ENCODE results near the gene ELP5. TPM values are rescaled to one million over a fixed set of nuclear protein-coding genes. Genes with fewer than 3 reads are reported as not detected.

Gene ELP5
- total and polyA plus RNA-seq, 2 donors from 2014 or later = 41.9 to 110 TPM

GRCh38 chr17:7221278-7222092 is 30.5 kb upstream of the ELP5 start:
- intact Hi-C loops (cut with DNase I) = no loop called here
- H3K4me3 ChIP-seq (ENCODE audit: low read length in 3 of 3) = peak overlapping the region in 2 of 3 donors; percentile 74 to 91
- FAIRE-seq = no peak
- no peak for TF ChIP-seq CTCF (IDR thresholded peaks at IDR 0.05; ENCODE audit: borderline replicate concordance, extremely low read depth, insufficient read depth)
- H3K36me3 ChIP-seq (ENCODE audit: control insufficient read depth in 2 of 3, insufficient read depth in 3 of 3, low read length in 3 of 3) = peaks cover 5 to 38% (median 30%) of the 10 kb centered on the region in 3 donors
- no peaks in the 10 kb centered on the region for H3K27me3 ChIP-seq (ENCODE audit: control insufficient read depth, insufficient read depth, low read length)
- peak overlapping the region; percentile 100 for H3K27ac ChIP-seq (ENCODE audit: low read depth in 2 of 2, low read length in 2 of 2)
- no peaks in the 10 kb centered on the region for H3K9me3 ChIP-seq (ENCODE audit: control insufficient read depth in 2 of 3, insufficient read depth in 1 of 3, low read length in 3 of 3)
- peak in 2 of 5 donors; percentile 65 to 71 for DNase-seq
- peaks cover 4 to 42% (median 34%) of the 10 kb centered on the region in 3 donors for H3K4me1 ChIP-seq (ENCODE audit: control insufficient read depth in 2 of 3, insufficient read depth in 2 of 3, low read depth in 1 of 3, low read length in 3 of 3)
- peak overlapping the region in 2 of 3 donors; percentile 54 to 99 for H3K9ac ChIP-seq (ENCODE audit: low read length in 3 of 3)

GRCh38 chr17:7222093-7222971 is 29.7 kb upstream of the ELP5 start:
- Histone ChIP-seq H3K9me3 (ENCODE audit: control insufficient read depth in 2 of 3, insufficient read depth in 1 of 3, low read length in 3 of 3) (no peaks in the 10 kb centered on the region), H3K4me1 (ENCODE audit: control insufficient read depth in 2 of 3, insufficient read depth in 2 of 3, low read depth in 1 of 3, low read length in 3 of 3) (peaks cover 4 to 46% (median 29%) of the 10 kb centered on the region in 3 donors), H3K27ac (ENCODE audit: low read depth in 2 of 2, low read length in 2 of 2) (peak overlapping the region; percentile 4 to 28), H3K4me3 (ENCODE audit: low read length in 3 of 3) (no peak overlapping the region), H3K9ac (ENCODE audit: low read length in 3 of 3) (peak overlapping the region in 2 of 3 donors; percentile 24 to 99), H3K27me3 (ENCODE audit: control insufficient read depth, insufficient read depth, low read length) (no peaks in the 10 kb centered on the region), H3K36me3 (ENCODE audit: control insufficient read depth in 2 of 3, insufficient read depth in 3 of 3, low read length in 3 of 3) (peaks cover 5 to 47% (median 33%) of the 10 kb centered on the region in 3 donors)
- DNase-seq = peak in 1 of 5 donors; percentile 45
- no peak for FAIRE-seq
- TF ChIP-seq CTCF (IDR thresholded peaks at IDR 0.05; ENCODE audit: borderline replicate concordance, extremely low read depth, insufficient read depth) = no peak
- intact Hi-C loops (cut with DNase I) = no loop called here

- H3K4me1 ChIP-seq (ENCODE audit: control insufficient read depth in 2 of 3, insufficient read depth in 2 of 3, low read depth in 1 of 3, low read length in 3 of 3) = peaks cover 4 to 43% (median 29%) of the 10 kb centered on the region in 3 donors
- no peak overlapping the region for H3K4me3 ChIP-seq (ENCODE audit: low read length in 3 of 3)
- FAIRE-seq = no peak
- H3K9me3 ChIP-seq (ENCODE audit: control insufficient read depth in 2 of 3, insufficient read depth in 1 of 3, low read length in 3 of 3) = no peaks in the 10 kb centered on the region
- H3K27me3 ChIP-seq (ENCODE audit: control insufficient read depth, insufficient read depth, low read length) = no peaks in the 10 kb centered on the region
- H3K27ac ChIP-seq (ENCODE audit: low read depth in 2 of 2, low read length in 2 of 2) = peak overlapping the region in 1 of 2 donors; percentile 4
- no peak for TF ChIP-seq CTCF (IDR thresholded peaks at IDR 0.05; ENCODE audit: borderline replicate concordance, extremely low read depth, insufficient read depth)
- no peak for DNase-seq
- H3K9ac ChIP-seq (ENCODE audit: low read length in 3 of 3) = peak overlapping the region in 1 of 3 donors; percentile 12
- intact Hi-C loops (cut with DNase I) = no loop called here
- H3K36me3 ChIP-seq (ENCODE audit: control insufficient read depth in 2 of 3, insufficient read depth in 3 of 3, low read length in 3 of 3) = peaks cover 5 to 51% (median 33%) of the 10 kb centered on the region in 3 donors
Observed at GRCh38 chr17:7222972-7223292, 29.1 kb upstream of the ELP5 start.
